ENCODE measurements around the gene SLC37A1. TPM values are rescaled to one million over a fixed set of nuclear protein-coding genes. Genes with fewer than 3 reads are reported as not detected.

The SLC37A1 gene
- total RNA-seq, 1 donor from 2014 or later: 29.3 TPM

DNA sequence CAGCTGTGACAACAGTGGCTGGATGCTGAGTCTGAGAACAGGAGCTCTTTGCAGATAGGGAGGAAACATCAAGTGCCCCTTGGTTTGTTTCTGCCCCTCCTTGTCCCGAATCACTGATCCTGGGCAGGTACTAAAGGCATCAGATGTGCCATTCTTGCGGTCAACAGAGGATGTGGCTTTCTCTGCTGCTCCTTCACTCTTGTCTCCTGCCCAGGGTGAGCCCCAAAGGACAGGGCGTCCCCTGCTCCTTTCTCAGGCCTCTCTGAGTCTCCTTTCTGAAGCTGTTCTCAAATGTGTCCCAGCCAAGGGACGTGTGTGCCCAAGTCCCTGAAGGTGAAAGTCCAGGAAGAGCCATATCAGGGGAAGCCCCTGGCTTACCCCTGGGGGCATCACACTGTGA is 31.7 kb downstream of the SLC37A1 start:
- DNase-seq (ENCODE audit: low read depth): no peak
- no peaks in the 10 kb centered on the region for H3K36me3 ChIP-seq (ENCODE audit: control insufficient read depth, insufficient read depth, low read length)
- H3K4me3 ChIP-seq (ENCODE audit: low read depth, low read length): no peak overlapping the region
- no peak for TF ChIP-seq CTCF (IDR thresholded peaks at IDR 0.05; ENCODE audit: insufficient read depth, low read length, poor library complexity, severe bottlenecking)
- H3K27me3 ChIP-seq (ENCODE audit: control insufficient read depth, insufficient read depth, low read length): no peaks in the 10 kb centered on the region

DNA sequence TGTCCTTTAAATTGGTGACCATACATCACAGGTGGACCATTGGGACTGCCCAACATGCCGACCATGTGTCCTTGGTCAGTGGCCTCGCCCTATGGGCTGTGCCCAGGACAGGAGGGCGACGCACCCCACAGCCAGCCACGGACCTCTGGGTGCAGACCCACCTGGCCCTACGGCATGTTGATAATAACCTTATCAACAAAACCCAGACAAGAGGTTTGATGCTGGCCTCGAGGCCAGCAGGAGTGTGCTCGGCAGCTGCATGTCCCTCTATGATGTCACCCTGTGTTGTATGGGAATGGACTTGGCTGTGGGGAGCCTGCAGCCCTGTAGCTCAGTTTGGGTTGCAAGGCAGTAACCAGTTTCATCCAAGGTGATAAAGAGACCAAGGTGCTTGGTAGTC is 32.1 kb downstream of the SLC37A1 start:
- DNase-seq (ENCODE audit: low read depth): no peak

GRCh38 chr21:42546433-42546832 is 32.8 kb downstream of the SLC37A1 start:
- Histone ChIP-seq H3K27me3 (ENCODE audit: control insufficient read depth, insufficient read depth, low read length) (no peaks in the 10 kb centered on the region), H3K4me3 (ENCODE audit: low read depth, low read length) (no peak overlapping the region), H3K36me3 (ENCODE audit: control insufficient read depth, insufficient read depth, low read length) (no peaks in the 10 kb centered on the region)
- no peak for DNase-seq (ENCODE audit: low read depth)
- no peak for TF ChIP-seq CTCF (IDR thresholded peaks at IDR 0.05; ENCODE audit: insufficient read depth, low read length, poor library complexity, severe bottlenecking)

More for the DNA sequence above, 32.1 kb downstream of the SLC37A1 start:
- Histone ChIP-seq H3K4me3 (ENCODE audit: low read depth, low read length) (no peak overlapping the region), H3K27me3 (ENCODE audit: control insufficient read depth, insufficient read depth, low read length) (no peaks in the 10 kb centered on the region), H3K36me3 (ENCODE audit: control insufficient read depth, insufficient read depth, low read length) (no peaks in the 10 kb centered on the region)
- TF ChIP-seq CTCF (IDR thresholded peaks at IDR 0.05; ENCODE audit: insufficient read depth, low read length, poor library complexity, severe bottlenecking): no peak

DNA sequence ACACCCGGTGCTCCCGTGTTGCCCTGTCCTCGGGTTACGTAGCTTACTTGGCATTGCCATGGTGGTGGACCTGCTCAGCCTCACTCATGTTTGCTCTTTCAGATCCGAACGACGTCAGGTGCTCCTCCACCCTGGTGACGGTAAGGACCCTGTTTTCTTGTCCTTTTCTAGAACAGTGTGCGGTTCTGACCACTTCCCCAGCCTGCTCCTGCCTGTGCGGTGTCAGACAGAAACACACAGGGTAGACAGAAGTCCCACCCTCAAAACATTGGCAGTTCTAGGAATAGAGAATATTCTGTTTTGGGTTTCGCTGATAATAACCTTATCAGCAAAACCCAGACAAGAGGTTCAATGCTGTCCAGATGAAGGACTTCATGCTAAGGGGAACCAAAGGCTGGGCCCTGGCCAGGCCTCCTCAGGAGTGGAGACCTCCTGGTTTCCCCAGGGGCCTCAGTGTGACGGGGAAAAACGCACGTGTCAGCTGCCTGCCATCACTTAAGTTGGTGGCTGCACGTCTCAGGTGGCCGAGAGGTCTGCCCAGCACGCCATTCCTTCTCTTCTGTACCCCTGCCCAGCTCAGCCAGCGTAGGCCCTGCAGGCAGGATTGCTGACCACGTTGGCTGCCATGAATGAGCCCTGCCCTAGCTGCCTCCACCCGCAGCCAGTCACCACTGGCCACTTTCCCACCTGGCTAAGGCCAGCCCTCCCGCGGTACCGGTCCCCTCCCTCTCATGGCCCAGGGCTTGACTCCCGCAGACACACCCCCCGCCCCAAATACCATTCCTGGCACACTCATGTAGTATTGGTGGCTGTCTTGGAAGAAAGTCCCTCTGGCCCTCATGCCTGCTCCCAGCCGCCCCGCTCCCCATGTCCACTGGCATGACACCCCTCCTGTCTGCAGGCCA is 33.6 kb downstream of the SLC37A1 start:
- Histone ChIP-seq H3K27me3 (ENCODE audit: control insufficient read depth, insufficient read depth, low read length) (no peaks in the 10 kb centered on the region), H3K4me3 (ENCODE audit: low read depth, low read length) (no peak overlapping the region), H3K36me3 (ENCODE audit: control insufficient read depth, insufficient read depth, low read length) (no peaks in the 10 kb centered on the region)
- no peak for DNase-seq (ENCODE audit: low read depth)
- TF ChIP-seq CTCF (IDR thresholded peaks at IDR 0.05; ENCODE audit: insufficient read depth, low read length, poor library complexity, severe bottlenecking): no peak

DNA sequence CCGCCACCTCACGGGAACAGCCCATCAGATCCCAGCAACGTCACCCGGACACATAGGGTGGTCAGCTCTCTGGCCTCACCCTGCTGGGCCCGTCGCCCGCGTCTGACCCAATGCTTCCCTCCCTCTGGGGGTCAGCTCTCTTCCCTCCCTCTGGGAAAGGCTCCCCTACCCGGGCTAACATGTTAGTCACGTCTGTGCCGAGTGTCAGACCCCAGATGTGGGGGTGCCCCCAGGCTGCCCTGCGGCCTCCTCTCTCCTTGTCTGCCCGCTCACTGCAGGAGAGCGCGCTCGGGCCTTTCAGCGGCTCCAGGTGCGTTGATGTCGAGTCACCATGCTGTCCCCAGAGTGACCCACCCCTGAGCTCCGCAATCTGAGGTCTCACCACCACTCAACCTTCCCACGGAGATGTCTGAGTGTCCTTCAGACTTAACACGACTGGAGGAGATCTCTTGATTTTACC is 34.3 kb downstream of the SLC37A1 start:
- no peak for TF ChIP-seq CTCF (IDR thresholded peaks at IDR 0.05; ENCODE audit: insufficient read depth, low read length, poor library complexity, severe bottlenecking)
- Histone ChIP-seq H3K4me3 (ENCODE audit: low read depth, low read length) (no peak overlapping the region), H3K27me3 (ENCODE audit: control insufficient read depth, insufficient read depth, low read length) (no peaks in the 10 kb centered on the region), H3K36me3 (ENCODE audit: control insufficient read depth, insufficient read depth, low read length) (no peaks in the 10 kb centered on the region)
- DNase-seq (ENCODE audit: low read depth): no peak

Measured in kidney epithelial cell (primary cell).